Large intestine (tissue), 3 donors: Measurements from ENCODE around the gene C1orf35. TPM values are rescaled to one million over a fixed set of nuclear protein-coding genes. Genes with fewer than 3 reads are reported as not detected.
"Not testable (repeated sequence)": the region's sequence is repeated elsewhere in the genome, so short reads cannot be mapped to it uniquely, and the experiment has no call there.

Source experiments
- DNase-seq, 2 donors: peaks; one replicate each; pipeline versions ENCODE4 v3.0.0 to v3.0.0-alpha.2; 2013
- H3K27ac ChIP-seq: one replicate; pipeline ENCODE4 v1.5.1; 2013; ENCODE audit warnings: low read length
- H3K27me3 ChIP-seq: 2 replicates; pipeline ENCODE4 v1.6.1; 2013; ENCODE audit warnings: low read length; ENCODE audit not compliant: control insufficient read depth, insufficient read depth
- H3K36me3 ChIP-seq: 2 replicates; pipeline ENCODE4 v1.6.1; 2013; ENCODE audit warnings: low read length; ENCODE audit not compliant: control insufficient read depth, insufficient read depth
- H3K4me1 ChIP-seq: one replicate; pipeline ENCODE4 v1.6.1; 2013; ENCODE audit warnings: low read length; ENCODE audit not compliant: control insufficient read depth, insufficient read depth
- H3K4me3 ChIP-seq: one replicate; pipeline ENCODE4 v1.5.1; 2013; ENCODE audit warnings: low read length
- H3K9me3 ChIP-seq: one replicate; pipeline ENCODE4 v1.6.1; 2013; ENCODE audit warnings: mild to moderate bottlenecking, low read depth, low read length, moderate library complexity; ENCODE audit not compliant: control insufficient read depth
- WGBS: methylation state at CpG from one replicate; pipeline ENCODE4 v1.1.5; 2013; ENCODE audit warnings: low lambda C conversion rate; ENCODE audit not compliant: insufficient coverage; 5-methylcytosine and 5-hydroxymethylcytosine counted together
- polyA plus RNA-seq: library from polyadenylated mRNA; unstranded; fragments of 120-200 nt; gene quantifications from one replicate; pipeline ENCODE4 v1.2.1, GENCODE V29; 2013

Gene C1orf35
- polyA plus RNA-seq, 1 donor = 17.3 TPM

DNA sequence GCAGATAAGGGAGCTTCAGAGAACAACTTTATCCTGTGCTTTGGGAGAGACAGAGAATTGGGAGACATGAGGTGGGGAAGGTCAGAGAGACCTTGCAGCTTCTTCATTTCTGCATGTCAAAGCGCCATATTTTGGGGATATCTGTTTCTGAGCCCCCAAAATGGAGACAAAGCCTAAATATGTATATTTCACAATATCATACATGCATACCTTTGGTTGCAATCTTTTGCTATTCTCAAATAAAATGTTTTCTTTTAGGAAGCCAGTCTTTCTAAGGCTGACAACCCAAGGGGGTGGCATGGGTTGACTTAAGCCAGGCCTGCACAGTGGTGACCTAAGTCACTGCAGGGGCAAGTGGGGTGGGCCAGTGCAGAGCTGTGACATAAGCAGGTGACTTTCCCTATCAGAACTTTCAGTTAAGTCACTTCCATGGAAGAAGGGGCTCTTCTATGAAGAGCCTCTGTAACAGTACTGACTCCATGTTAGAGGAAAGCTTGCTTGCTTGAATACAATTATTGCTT is 19.9 kb upstream of the C1orf35 start:
- no peaks in the 10 kb centered on the region for H3K9me3 ChIP-seq
- H3K27ac ChIP-seq = peak overlapping the region; percentile 15
- no CpG with 5 or more reads among the region's 1 CpG for WGBS

DNA sequence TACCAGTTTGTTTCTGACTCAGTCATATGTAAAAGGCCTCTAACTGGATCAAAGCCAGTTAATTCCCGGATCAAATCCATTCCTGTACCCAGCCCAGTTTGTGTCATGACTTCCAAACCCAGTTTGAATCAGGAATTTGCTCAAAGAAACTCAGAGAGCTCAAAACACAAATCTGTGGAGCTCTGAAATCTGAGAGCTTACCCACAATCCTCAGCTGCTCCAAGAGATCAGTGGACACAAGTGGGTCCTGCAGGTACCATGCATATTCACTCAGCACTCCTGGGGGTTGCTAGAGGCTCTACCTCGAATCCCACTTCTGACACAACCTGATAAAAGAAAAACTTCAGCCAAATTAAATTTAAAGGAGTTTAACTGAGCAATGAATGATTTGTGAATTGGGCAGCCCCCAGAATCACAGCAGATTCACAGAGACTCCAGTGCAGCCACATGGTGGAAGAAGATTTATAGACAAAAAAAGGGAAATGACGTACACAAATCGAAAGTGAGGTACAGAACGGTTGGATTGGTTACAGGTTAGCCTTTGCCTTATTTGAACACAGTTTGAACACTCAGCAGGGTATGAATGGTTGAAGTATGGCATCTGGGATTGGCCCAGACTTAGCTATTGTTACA is 17.8 kb upstream of the C1orf35 start:
- H3K4me3 ChIP-seq = no peak overlapping the region
- WGBS = no CpG with 5 or more reads among the region's 5 CpGs
- DNase-seq = no peak
- H3K27me3 ChIP-seq = no peaks in the 10 kb centered on the region
- no peaks in the 10 kb centered on the region for H3K36me3 ChIP-seq
- peaks cover 30% of the 10 kb centered on the region for H3K4me1 ChIP-seq
- H3K9me3 ChIP-seq = no peaks in the 10 kb centered on the region
- H3K27ac ChIP-seq = no peak overlapping the region

More for the DNA sequence above, 19.9 kb upstream of the C1orf35 start:
- H3K4me3 ChIP-seq = no peak overlapping the region
- DNase-seq = no peak
- no peaks in the 10 kb centered on the region for H3K27me3 ChIP-seq
- H3K4me1 ChIP-seq = peaks cover 30% of the 10 kb centered on the region
- H3K36me3 ChIP-seq = no peaks in the 10 kb centered on the region

DNA sequence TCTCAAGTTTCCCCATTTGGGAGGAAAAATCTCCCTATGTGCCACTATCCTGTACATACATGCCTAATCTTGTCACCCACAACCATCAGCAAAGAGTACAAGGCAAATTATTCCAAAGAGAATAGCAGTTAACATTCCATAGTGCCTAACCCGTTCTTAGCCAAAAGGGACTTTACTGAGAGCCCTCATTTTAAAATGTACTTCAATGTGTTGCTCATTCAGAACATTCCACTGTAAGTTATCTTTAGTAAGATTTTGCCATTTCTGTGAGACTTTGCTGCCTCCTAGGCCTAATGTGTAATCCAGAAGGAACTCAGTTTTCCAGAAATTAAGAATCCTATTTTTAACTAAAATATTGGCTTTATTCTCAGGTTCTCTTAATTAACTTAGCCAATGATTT is 17.2 kb upstream of the C1orf35 start:
- WGBS = no CpG with 5 or more reads among the region's 1 CpG
- no peaks in the 10 kb centered on the region for H3K9me3 ChIP-seq

DNA sequence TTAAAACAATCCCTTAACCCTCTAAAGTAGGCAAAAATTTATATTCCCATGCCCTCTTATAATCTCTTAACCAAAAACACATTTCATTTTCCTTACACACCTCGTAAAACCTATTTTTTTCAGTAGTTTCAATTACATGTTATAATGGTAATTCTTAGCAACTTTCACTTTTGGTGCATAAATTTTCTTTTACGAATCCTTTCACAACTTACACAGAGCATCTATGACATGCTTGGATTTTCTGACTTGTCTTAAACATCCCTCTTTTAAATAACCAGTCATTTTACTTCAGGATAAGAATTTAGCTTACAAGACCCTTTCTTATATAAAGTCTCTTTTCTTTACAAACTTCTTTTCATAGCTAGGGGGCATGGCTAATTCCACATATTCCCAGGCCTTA is 14.9 kb upstream of the C1orf35 start:
- Histone ChIP-seq H3K27ac (no peak overlapping the region), H3K36me3 (no peaks in the 10 kb centered on the region), H3K4me1 (peaks cover 9% of the 10 kb centered on the region), H3K9me3 (no peaks in the 10 kb centered on the region), H3K27me3 (no peaks in the 10 kb centered on the region), H3K4me3 (no peak overlapping the region)
- no peak for DNase-seq
- WGBS = 68% methylated on average over 2 of the region's 2 CpGs

More for the DNA sequence above, 17.2 kb upstream of the C1orf35 start:
- Histone ChIP-seq H3K4me3 (no peak overlapping the region), H3K36me3 (no peaks in the 10 kb centered on the region), H3K27ac (no peak overlapping the region), H3K27me3 (no peaks in the 10 kb centered on the region), H3K4me1 (peaks cover 28% of the 10 kb centered on the region)
- DNase-seq = no peak

DNA sequence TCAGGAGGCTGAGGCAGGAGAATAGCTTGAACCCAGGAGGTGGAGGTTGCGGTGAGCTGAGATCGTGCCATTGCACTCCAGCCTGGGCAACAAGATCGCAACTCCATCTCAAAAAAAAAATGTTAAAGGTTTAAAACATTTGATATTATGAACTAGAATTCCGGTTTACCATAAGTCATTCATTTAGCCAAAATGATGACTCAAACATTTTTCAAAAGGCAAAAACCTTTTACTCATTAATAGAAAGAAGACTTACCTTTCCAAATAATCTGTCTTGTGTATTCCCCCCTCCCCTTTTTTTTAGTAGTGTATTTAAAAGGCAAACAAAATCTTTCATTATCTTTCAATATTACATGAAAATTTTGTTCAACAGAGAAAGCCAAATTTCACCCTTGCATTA is 14.2 kb upstream of the C1orf35 start:
- H3K4me1 ChIP-seq = peaks cover 3% of the 10 kb centered on the region
- no peaks in the 10 kb centered on the region for H3K27me3 ChIP-seq
- no peak overlapping the region for H3K27ac ChIP-seq
- WGBS = 83% methylated on average over 1 of the region's 4 CpGs
- no peaks in the 10 kb centered on the region for H3K9me3 ChIP-seq
- H3K4me3 ChIP-seq = no peak overlapping the region
- no peak for DNase-seq
- H3K36me3 ChIP-seq = no peaks in the 10 kb centered on the region

DNA sequence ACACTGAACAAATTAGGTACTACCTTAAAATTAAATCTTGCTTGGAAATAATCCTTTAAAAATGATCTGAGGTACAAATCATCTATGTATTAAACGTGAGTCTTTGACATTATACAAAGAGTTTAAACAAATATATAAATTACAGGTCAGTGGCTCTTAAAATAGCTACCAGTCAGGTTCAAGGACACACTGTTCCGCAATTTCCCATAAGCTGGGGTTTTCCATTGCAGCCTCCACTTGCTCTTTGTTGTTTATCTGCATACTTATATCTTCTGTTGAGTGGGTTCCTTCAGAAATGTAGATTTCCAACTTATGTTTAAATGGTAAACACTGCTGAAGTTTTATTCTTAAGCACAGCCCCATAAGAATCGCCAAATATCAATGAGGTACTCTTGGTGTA is 11.7 kb upstream of the C1orf35 start:
- WGBS = 100% methylated on average over 2 of the region's 3 CpGs
- H3K4me1 ChIP-seq = peaks cover 13% of the 10 kb centered on the region
- no peak for DNase-seq
- H3K27ac ChIP-seq = no peak overlapping the region
- H3K9me3 ChIP-seq = no peaks in the 10 kb centered on the region
- H3K4me3 ChIP-seq = no peak overlapping the region
- H3K36me3 ChIP-seq = no peaks in the 10 kb centered on the region
- H3K27me3 ChIP-seq = no peaks in the 10 kb centered on the region

DNA sequence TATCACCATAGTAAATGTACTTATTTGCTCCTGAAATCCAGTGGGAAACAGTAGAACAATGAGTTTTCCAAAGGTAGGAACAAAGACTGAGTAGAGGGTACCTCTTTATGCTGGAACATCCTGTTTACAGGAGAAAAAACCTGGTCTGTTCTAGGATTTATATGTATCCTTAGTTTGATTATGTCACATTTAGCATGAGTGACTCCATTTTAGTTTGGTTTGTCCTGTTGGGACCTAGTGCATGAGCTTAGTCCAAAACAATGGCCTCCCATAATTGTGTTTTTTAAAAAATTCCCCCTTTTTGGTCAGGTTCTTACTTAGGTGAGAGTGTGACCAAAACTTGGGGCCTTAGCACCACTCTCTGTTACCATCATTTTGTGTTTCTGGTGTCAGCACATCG is 9.5 kb upstream of the C1orf35 start:
- H3K27ac ChIP-seq = no peak overlapping the region
- H3K4me1 ChIP-seq = peaks cover 20% of the 10 kb centered on the region
- peaks cover 4% of the 10 kb centered on the region for H3K9me3 ChIP-seq
- no peak overlapping the region for H3K4me3 ChIP-seq
- 100% methylated on average over 1 of the region's 1 CpG for WGBS
- no peak for DNase-seq
- no peaks in the 10 kb centered on the region for H3K27me3 ChIP-seq
- H3K36me3 ChIP-seq = peaks cover 3% of the 10 kb centered on the region

DNA sequence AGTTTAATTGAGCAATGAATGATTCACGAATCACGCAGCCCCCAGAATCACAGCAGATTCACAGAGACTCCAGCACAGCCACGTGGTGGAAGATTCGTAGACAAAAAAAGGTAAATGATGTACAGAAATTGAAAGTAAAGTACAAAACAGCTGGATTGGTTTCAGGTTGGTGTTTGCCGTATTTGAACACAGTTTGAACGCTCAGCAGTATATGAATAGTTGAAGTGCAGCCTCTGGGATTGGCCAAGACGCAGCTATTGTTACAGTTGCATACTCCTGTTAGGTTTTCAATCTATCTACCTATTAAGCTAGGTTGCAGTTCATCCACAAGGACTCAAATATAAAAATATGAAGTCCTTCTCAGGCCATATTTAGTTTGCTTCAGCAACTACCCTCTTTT is 9.0 kb upstream of the C1orf35 start:
- peaks cover 20% of the 10 kb centered on the region for H3K4me1 ChIP-seq
- no peak overlapping the region for H3K4me3 ChIP-seq
- no peak overlapping the region for H3K27ac ChIP-seq
- peaks cover 4% of the 10 kb centered on the region for H3K9me3 ChIP-seq
- no peaks in the 10 kb centered on the region for H3K27me3 ChIP-seq
- DNase-seq = no peak
- peaks cover 7% of the 10 kb centered on the region for H3K36me3 ChIP-seq
- 97% methylated on average over 5 of the region's 7 CpGs for WGBS

DNA sequence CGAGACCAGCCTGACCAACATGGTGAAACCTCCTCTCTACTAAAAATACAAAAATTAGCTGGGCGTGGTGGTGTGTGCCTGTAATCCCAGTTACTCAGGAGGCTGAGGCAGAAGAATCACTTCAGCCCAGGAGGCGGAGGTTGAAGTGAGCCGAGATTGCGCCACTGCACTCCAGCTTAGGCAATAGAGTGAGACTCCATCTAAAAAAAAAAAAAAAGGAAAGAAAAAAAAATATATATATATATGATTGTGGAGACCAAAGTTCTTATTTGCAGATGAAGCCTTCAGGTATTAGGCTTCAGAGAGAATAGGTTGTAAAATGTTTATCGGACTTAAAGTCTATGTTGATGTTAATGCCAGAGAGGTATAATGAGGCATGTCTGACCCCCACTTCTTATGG is 8.2 kb upstream of the C1orf35 start:
- peak; percentile 57 to 71 for DNase-seq
- Histone ChIP-seq H3K36me3 (peaks cover 12% of the 10 kb centered on the region), H3K4me1 (peaks cover 20% of the 10 kb centered on the region), H3K27ac (peak overlapping the region; percentile 99)
- H3K9me3 ChIP-seq, H3K4me3 ChIP-seq, H3K27me3 ChIP-seq: not testable (repeated sequence)
- 40% methylated on average over 2 of the region's 6 CpGs for WGBS

DNA sequence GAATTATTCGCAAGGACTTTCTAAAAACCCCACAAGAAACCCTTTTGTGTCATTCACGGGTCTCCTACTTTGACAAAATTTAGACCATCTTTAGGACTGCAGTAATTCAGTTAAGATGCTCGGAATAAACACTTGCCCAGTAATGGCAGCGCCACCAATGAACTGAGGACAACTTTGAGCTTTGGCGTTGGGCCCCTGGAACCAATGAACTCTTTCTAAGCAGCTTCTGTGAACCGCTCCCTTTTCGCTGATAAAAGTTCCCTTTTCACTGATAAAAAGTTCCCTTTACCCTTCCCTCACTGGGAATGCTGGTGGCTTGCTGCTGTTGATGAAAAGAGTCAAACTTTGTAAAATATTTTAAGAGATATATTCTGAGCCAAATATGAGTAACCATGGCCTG is 7.4 kb upstream of the C1orf35 start:
- Histone ChIP-seq H3K4me3 (no peak overlapping the region), H3K27me3 (no peaks in the 10 kb centered on the region), H3K27ac (peak overlapping the region; percentile 99), H3K9me3 (peaks cover 4% of the 10 kb centered on the region), H3K4me1 (peaks cover 20% of the 10 kb centered on the region), H3K36me3 (peaks cover 20% of the 10 kb centered on the region)
- DNase-seq = peak; percentile 49 to 76
- WGBS = 67% methylated on average over 2 of the region's 7 CpGs

DNA sequence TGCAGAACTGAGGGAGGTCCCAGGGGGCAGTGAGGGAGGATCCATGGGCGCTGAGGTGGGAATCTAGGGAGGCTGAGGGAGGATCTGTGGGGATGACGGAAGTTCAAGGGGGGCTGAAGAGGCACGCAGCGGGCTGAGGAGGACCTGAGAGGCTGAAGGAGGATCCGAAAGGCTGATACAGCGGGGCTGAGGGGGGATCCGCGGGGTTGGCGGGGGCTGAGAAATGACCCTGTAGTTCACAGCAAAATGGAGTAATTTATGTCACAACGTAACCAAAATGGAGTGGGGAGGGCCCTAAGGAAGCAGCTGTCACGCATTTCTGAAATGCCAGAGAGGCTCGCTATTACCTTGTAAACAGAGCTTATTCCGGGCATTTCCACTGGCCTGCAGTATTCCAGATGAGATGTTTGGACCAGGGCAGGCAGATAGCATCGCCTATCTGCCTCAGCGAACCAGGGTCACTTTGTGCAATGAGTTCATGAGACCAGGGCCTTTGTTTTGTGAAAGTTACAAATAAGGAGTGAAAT is 6.9 kb upstream of the C1orf35 start:
- no peaks in the 10 kb centered on the region for H3K27me3 ChIP-seq
- H3K36me3 ChIP-seq = peaks cover 22% of the 10 kb centered on the region
- no CpG with 5 or more reads among the region's 15 CpGs for WGBS
- H3K4me3 ChIP-seq = peak overlapping the region; percentile 68
- DNase-seq = peak; percentile 55 to 69
- peaks cover 4% of the 10 kb centered on the region for H3K9me3 ChIP-seq
- H3K27ac ChIP-seq = peak overlapping the region; percentile 99
- H3K4me1 ChIP-seq = peaks cover 20% of the 10 kb centered on the region
